ENCODE data around the gene RNASEL.

GRCh38 chr1:182633657-182634281, 44.7 kb upstream of the RNASEL start:
- TF ChIP-seq, protein P1, sequence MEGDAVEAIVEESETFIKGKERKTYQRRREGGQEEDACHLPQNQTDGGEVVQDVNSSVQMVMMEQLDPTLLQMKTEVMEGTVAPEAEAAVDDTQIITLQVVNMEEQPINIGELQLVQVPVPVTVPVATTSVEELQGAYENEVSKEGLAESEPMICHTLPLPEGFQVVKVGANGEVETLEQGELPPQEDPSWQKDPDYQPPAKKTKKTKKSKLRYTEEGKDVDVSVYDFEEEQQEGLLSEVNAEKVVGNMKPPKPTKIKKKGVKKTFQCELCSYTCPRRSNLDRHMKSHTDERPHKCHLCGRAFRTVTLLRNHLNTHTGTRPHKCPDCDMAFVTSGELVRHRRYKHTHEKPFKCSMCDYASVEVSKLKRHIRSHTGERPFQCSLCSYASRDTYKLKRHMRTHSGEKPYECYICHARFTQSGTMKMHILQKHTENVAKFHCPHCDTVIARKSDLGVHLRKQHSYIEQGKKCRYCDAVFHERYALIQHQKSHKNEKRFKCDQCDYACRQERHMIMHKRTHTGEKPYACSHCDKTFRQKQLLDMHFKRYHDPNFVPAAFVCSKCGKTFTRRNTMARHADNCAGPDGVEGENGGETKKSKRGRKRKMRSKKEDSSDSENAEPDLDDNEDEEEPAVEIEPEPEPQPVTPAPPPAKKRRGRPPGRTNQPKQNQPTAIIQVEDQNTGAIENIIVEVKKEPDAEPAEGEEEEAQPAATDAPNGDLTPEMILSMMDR (IDR thresholded peaks at IDR 0.05), result no peak
- no peak for TF ChIP-seq ZFX (IDR thresholded peaks at IDR 0.05; ENCODE audit: borderline replicate concordance)

All from 22Rv1 (cell line).